HG03354 (cell line): ENCODE measurements around the gene AJUBA.
"Not testable (repeated sequence)": the region's sequence is repeated elsewhere in the genome, so short reads cannot be mapped to it uniquely, and the experiment has no call there.

Experiments
- ATAC-seq: cut with Tn5 transposase; IDR thresholded peaks from one replicate; pipeline ENCODE4 v1.9.1; 2021; ENCODE audit warnings: mild to moderate bottlenecking; ENCODE audit not compliant: unreplicated experiment, poor library complexity, severe bottlenecking

AJUBA gene

GRCh38 chr14:22981876-22982476, 375 bp downstream of the AJUBA start:
- ATAC-seq: no peak

GRCh38 chr14:22981090-22981875, 1.1 kb downstream of the AJUBA start:
- ATAC-seq: no peak

DNA sequence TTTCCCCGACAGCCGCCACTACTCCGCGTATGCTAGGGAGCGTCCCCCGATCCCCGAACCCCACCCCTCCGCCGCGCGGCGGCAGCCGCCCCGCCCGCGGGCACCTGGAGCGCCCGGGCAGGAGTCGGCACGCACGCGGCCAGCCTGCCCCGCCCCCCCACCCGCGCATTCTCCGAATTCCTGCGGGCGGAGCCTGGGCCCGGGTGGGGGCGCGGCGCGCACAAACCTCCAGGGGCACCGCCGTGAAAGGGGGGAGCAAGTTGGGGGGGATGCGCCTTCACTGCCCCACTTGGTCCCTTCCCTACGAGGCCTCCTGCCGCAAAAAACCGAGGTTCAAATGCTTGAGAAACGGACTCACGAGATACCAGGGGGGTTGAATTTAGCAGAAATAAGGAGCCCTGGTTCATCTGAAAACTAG, 1.7 kb downstream of the AJUBA start:
- ATAC-seq: no peak

GRCh38 chr14:22979748-22980392, 2.5 kb downstream of the AJUBA start:
- ATAC-seq: no peak

- ATAC-seq: no peak
Observed at GRCh38 chr14:22978981-22979671, 3.2 kb downstream of the AJUBA start.

DNA sequence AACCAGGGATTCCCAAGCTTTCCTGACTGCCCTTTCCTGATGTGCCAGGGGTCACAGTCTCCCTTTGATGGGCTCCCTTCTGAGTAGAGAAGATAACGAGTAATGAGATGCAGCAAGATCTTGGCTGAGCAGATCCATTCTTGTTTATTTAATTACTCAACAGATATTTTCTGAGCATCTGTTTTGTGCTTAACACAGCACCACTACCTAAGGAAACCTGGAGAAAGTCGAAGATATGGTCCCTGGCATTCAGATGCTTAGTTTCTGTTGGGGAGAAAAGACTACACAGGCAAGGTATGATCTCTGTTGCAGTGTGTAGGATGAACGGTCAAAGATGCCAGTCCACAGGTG, 3.9 kb downstream of the AJUBA start:
- no peak for ATAC-seq

DNA sequence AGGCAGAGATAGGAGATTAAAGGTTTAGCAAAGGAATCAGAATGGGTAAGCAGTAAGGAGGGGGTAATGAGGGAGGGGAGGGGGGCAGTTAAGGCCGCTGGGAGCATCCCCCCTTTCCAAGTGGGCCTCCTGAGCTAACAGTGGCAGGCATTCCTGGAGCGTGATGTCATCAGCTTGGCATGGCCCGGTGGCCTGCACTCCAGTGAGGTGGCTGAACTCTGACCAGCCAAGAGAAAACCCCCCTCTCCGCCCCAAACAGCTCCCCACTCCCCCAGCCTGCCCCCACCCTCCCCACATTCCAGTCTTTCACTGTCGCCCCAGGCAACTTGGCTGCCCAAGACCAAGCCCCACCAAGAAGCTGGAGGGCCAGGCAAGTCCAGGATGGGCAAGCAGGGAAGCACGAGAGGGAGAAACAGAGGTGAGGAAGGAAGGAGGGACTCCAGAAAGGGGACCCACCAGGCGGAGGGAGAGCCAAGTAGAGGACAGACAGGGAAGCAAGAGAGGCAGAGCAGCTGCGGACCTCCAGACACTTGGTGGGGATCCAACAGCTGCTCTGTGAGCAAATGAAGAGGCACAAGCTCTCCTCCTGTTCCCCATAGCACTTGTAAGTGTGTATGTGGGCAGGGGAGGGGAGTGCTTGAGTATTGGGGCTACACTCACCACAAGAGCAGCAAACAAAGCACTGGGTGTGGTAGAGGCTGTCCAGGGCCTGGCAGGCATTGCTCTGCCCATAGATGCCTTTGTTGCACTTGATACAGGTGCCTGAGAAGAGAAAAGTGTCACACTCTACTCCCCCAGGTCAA, 4.5 kb downstream of the AJUBA start:
- no peak for ATAC-seq

- ATAC-seq: no peak
Observed at GRCh38 chr14:22977434-22977683, 5.0 kb downstream of the AJUBA start.

DNA sequence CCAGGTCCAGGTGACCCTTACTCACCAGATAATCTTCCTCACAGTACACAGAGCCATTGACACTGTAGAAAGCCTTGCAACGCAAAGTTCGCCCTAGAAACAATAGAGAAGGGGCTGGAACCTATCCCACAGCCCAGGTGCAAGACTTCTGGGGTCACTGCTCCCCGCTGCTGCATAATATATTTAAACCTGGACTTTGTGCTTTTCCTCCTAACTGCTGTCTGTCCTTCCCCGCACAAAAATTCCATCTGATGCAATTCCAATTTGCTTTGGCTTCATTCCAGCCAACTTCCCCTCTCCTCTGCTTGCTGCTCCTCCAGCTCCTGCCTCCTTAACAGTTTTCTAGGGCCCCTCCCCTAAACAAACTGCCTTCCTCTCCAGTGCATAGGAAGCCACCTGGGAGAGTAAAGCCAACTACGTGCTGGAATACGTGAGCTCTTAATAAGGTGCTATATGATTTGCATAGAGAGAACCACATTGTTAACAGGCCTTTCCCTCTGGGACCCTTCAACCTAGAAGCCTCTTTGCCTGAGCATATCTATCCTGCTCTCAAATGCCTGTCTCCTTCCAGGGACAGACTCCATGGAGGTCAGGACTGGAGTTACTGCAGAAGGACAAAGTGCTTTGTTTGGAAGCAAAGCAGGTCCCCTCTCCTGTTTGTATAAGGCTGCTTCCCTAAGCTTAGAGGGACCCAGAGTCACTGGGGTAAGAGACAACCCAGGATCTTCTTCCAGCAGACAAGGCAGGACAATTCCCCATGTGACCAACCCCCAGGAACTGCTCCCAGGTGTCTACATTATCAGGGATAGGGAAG, 5.5 kb downstream of the AJUBA start:
- no peak for ATAC-seq

DNA sequence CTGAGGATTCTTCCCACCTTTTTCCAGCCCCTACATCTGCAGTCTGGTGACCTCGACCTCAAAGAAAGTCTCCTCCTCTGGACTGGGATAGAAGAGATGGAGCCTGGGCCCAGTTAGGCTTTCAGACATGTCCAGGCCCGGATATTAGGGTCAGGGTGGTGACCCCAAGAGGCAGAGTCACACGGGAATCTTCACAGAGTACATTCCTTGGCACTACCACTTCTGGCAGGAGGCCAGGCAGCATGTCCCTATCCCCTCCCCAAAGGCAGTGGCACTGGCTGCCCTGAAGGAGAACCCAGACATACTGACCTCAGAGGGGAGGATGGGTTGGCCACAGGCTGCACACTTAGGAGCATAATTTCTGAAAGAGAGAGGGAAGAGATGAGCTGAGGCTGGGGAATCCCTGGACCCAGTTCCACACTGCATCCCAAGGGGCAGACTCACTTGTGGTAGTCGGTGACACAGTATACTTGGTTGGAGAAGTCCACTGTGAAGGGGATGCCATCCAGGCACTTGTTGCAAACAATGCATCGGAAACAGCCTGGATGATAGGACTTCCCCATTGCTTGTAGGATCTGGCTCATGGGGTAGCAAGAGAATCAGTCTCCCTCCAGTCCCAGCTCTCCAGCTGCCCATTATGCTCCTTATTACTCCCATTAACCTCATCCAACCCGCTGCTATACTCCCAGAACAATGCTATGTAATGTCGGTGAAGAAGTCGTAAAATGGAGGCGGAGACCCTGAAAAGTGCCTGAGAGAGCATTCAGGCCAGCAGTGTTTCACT, 7.6 kb downstream of the AJUBA start:
- ATAC-seq: no peak

DNA sequence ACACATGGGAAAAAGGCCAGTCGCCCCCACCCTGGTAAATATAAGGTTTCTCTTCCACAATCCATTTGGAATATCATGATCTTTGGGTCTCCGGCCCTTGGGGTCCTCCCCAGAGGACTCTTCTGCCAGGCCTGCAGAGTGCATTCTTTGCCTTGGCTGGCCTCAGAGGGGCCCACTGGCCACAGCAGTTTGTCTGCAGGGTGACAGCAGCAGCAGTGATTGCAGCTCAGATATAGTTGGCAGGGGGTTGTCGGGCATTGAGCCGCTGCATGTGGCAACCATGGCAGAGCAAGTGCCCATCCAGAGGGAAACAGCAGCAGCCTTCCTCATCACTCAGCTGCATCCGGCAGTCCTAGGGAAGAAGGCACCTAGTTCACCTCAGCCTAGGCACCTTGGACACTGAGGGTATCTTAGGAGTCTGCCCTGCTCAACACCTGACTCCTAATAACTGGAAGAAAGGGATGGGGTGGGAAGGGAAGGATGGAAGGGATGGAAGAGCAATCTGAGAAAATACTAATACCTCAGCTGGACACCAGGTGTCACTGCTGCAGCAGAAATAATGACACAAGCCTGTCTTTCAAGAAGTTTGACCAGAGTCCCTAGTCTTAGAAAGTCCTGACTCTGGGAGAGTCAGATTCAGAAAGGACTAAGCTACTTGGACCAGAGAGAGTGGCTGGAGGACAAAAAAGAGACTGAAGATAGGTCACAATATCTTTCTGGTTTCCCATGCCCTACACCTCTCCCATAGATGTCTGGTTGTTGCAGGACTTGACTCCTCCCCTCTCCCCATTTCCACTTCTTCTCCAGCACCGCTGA, 8.9 kb downstream of the AJUBA start:
- no peak for ATAC-seq

GRCh38 chr14:22972313-22972930, 9.9 kb downstream of the AJUBA start:
- no peak for ATAC-seq

- no peak for ATAC-seq
Observed at GRCh38 chr14:22971152-22971551, 11.2 kb downstream of the AJUBA start.

- ATAC-seq: no peak
Observed at GRCh38 chr14:22966783-22967269, 15.5 kb downstream of the AJUBA start.

GRCh38 chr14:22965916-22966782, 16.2 kb downstream of the AJUBA start:
- not testable (repeated sequence) for ATAC-seq

DNA sequence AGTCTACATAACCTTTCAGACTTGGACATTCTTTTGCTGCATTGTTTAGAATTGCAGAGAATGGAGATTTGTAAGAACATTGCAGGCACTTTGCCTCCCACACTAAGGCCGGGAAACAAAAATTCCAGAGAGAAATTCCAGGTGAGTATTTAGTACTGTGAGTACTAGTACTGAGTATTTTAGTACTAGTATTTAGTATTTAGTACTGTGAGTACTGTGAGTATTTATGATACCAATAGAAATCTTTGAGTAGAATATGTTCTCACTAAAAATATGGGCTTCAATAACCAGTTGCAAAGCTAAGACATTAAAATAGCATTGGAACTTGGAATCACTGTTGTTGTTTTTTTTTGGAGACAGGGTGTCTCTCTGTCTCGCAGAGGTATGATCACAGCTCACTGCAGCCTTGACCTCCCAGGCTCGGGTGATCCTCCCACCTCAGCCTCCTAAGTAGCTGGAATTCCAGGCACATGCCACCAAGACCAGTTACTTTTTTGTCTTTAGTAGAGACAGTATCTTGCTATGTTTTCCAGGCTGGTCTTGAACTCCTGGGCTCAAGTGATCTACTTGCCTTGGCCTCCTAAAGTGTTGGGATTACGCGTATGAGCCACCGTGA, 20.2 kb downstream of the AJUBA start:
- ATAC-seq: no peak
